A549 (cell line): ENCODE measurements around the gene ZNF407. TPM values are rescaled to one million over a fixed set of nuclear protein-coding genes. Genes with fewer than 3 reads are reported as not detected.

Source experiments
- ATAC-seq, 2 experiments: fragments of 200-7000 bp in 1 of 2; fragments of >200 bp in 1 of 2; cut with Nextera tagmentation in 1 of 2; cut with Tn5 transposase in 1 of 2; 3 replicates each; pipeline versions ENCODE4 v1.8.0 to v1.9.1; 2018 to 2020; ENCODE audit warnings: mild to moderate bottlenecking in 1 of 2, moderate library complexity in 1 of 2
- CTCF ChIA-PET: fragments of 300-600 bp; sonication (Branson Sonifier 250); formaldehyde crosslinking; extraction: SDS; loops from one replicate; lab custom pipeline; 2021; ENCODE audit warnings: antibody characterized with exemption, inconsistent platforms; lab: Yijun Ruan, JAX
- POLR2A ChIA-PET: fragments of 350-600 bp; formaldehyde crosslinking; extraction: SDS; loops from one replicate; lab custom pipeline; 2021; ENCODE audit warnings: antibody characterized with exemption, inconsistent platforms; lab: Yijun Ruan, JAX
- DNase-seq, 2 experiments: peaks; one replicate each; pipeline versions ENCODE4 v3.0.0 to v3.0.0-alpha.2; 2011 to 2016; ENCODE audit warnings: low read depth in 1 of 2, low spot score in 1 of 2
- FAIRE-seq: peaks from 2 replicates; lab custom pipeline; 2011; peaks lifted over from hg19 to GRCh38; lab: Jason Lieb, UNC
- H3K27ac ChIP-seq, 2 experiments: fragments of >200 bp; sonication (Bioruptor Twin); formaldehyde crosslinking; 3 replicates each; pipeline ENCODE4 v1.5.1; 2016 to 2017
- H3K4me1 ChIP-seq: fragments of >200 bp; sonication (Bioruptor Twin); formaldehyde crosslinking; 3 replicates; pipeline ENCODE4 v1.6.1; 2016
- H3K4me2 ChIP-seq: fragments of >200 bp; sonication (Bioruptor Twin); formaldehyde crosslinking; 3 replicates; pipeline ENCODE4 v1.6.1; 2016
- H3K4me3 ChIP-seq: fragments of >200 bp; sonication (Bioruptor Twin); formaldehyde crosslinking; 3 replicates; pipeline ENCODE4 v1.5.1; 2016
- H3K9me3 ChIP-seq: fragments of >200 bp; sonication (Bioruptor Twin); formaldehyde crosslinking; 3 replicates; pipeline ENCODE4 v1.6.1; 2016
- ATOH8 ChIP-seq: fragments of 250-450 bp; sonication (Bioruptor Pico); IDR thresholded peaks from 2 replicates; pipeline ENCODE4 v1.5.0; 2020; ENCODE audit warnings: low read depth, mild to moderate bottlenecking, moderate library complexity
- BHLHE40 ChIP-seq: IDR thresholded peaks from 2 replicates; pipeline ENCODE4 v1.6.1; 2012; ENCODE audit warnings: low read depth, low read length, inconsistent platforms
- CBX8 ChIP-seq: fragments of 200-600 bp; sonication (generic); IDR thresholded peaks from 2 replicates; pipeline ENCODE4 v1.6.1; 2016
- CEBPB ChIP-seq, 2 experiments: fragments of >200 bp in 1 of 2; sonication (Bioruptor Twin) in 1 of 2; formaldehyde crosslinking in 1 of 2; IDR thresholded peaks; 2 replicates each; pipeline ENCODE4 v1.6.1; 2012 to 2016
- CHD4 ChIP-seq: fragments of 200-600 bp; sonication (generic); IDR thresholded peaks from 2 replicates; pipeline ENCODE4 v1.6.1; 2016; ENCODE audit warnings: antibody characterized with exemption, mild to moderate bottlenecking, borderline replicate concordance
- CTCF ChIP-seq: fragments of >200 bp; sonication (Bioruptor Twin); formaldehyde crosslinking; IDR thresholded peaks from 3 replicates; pipeline ENCODE4 v1.5.1; 2016
- EHF ChIP-seq: fragments of 250-450 bp; sonication (Bioruptor Pico); IDR thresholded peaks from 2 replicates; pipeline ENCODE4 v1.5.0; 2020; ENCODE audit warnings: mild to moderate bottlenecking
- EHMT2 ChIP-seq: fragments of 200-600 bp; sonication (generic); IDR thresholded peaks from 2 replicates; pipeline ENCODE4 v1.6.1; 2016; ENCODE audit warnings: antibody characterized with exemption, low read depth, mild to moderate bottlenecking, moderate library complexity
- EP300 ChIP-seq, 2 experiments: fragments of >200 bp; sonication (Bioruptor Twin); formaldehyde crosslinking; IDR thresholded peaks; 2 replicates in 1 of 2; 3 replicates in 1 of 2; pipeline ENCODE4 v1.6.1; 2016 to 2017
- FOSB ChIP-seq: fragments of 250-450 bp; sonication (Bioruptor Pico); IDR thresholded peaks from 2 replicates; pipeline ENCODE4 v1.5.0; 2020; ENCODE audit warnings: mild to moderate bottlenecking, moderate library complexity
- FOXS1 ChIP-seq: fragments of 250-450 bp; sonication (Bioruptor Pico); IDR thresholded peaks from 2 replicates; pipeline ENCODE4 v1.5.0; 2020; ENCODE audit warnings: mild to moderate bottlenecking, moderate library complexity
- HDAC2 ChIP-seq: fragments of 200-600 bp; sonication (generic); IDR thresholded peaks from 2 replicates; pipeline ENCODE4 v1.6.1; 2016
- HOXB13 ChIP-seq: fragments of 250-450 bp; sonication (Bioruptor Pico); IDR thresholded peaks from 2 replicates; pipeline ENCODE4 v1.5.0; 2020; ENCODE audit warnings: low read depth, mild to moderate bottlenecking, moderate library complexity
- JUN ChIP-seq, 2 experiments: fragments of >200 bp; sonication (Bioruptor Twin); formaldehyde crosslinking; IDR thresholded peaks; 2 replicates in 1 of 2; 3 replicates in 1 of 2; pipeline ENCODE4 v1.6.1; 2016 to 2017
- KDM1A ChIP-seq: fragments of 200-600 bp; sonication (generic); IDR thresholded peaks from 2 replicates; pipeline ENCODE4 v1.6.1; 2016; ENCODE audit warnings: low read depth, mild to moderate bottlenecking
- KDM5A ChIP-seq: fragments of 200-600 bp; sonication (generic); IDR thresholded peaks from 2 replicates; pipeline ENCODE4 v1.6.1; 2016; ENCODE audit warnings: antibody characterized with exemption, mild to moderate bottlenecking
- MAX ChIP-seq: IDR thresholded peaks from 2 replicates; pipeline ENCODE4 v1.6.1; 2012
- MAZ ChIP-seq: fragments of 150-350 bp; IDR thresholded peaks from 2 replicates; pipeline ENCODE4 v1.6.1; 2014; ENCODE audit warnings: antibody characterized with exemption, low read depth, low read length, borderline replicate concordance
- MYC ChIP-seq: IDR thresholded peaks from 2 replicates; pipeline ENCODE4 v1.6.1; 2012; ENCODE audit warnings: mild to moderate bottlenecking, inconsistent platforms, low read length, improper control_type of control experiment, borderline replicate concordance
- NFE2L2 ChIP-seq: fragments of 150-350 bp; conservative IDR thresholded peaks from 2 replicates; pipeline ENCODE4 v1.6.1; 2014; ENCODE audit warnings: low read length
- NPAS2 ChIP-seq: fragments of 250-450 bp; sonication (Bioruptor Pico); IDR thresholded peaks from 2 replicates; pipeline ENCODE4 v1.8.0; 2022; ENCODE audit warnings: mild to moderate bottlenecking, moderate library complexity, borderline replicate concordance
- PHF8 ChIP-seq: fragments of 200-600 bp; sonication (generic); IDR thresholded peaks from 2 replicates; pipeline ENCODE4 v1.6.1; 2016; ENCODE audit warnings: low read depth, mild to moderate bottlenecking, antibody characterized with exemption, moderate library complexity, borderline replicate concordance
- SMC3 ChIP-seq: fragments of >200 bp; sonication (Bioruptor Twin); formaldehyde crosslinking; IDR thresholded peaks from 3 replicates; pipeline ENCODE4 v1.6.1; 2018; ENCODE audit warnings: inconsistent platforms
- ZC3H11A ChIP-seq: fragments of 450-650 bp; IDR thresholded peaks from 2 replicates; pipeline ENCODE4 v1.6.1; 2014; ENCODE audit warnings: antibody characterized with exemption, mild to moderate bottlenecking
- ZFP36 ChIP-seq: fragments of 450-650 bp; IDR thresholded peaks from 2 replicates; pipeline ENCODE4 v1.6.1; 2014; ENCODE audit warnings: borderline replicate concordance; ENCODE audit not compliant: partially characterized antibody
- ZNF302 ChIP-seq: fragments of 250-450 bp; sonication (Bioruptor Pico); IDR thresholded peaks from 2 replicates; pipeline ENCODE4 v1.9.0; 2021; ENCODE audit warnings: inconsistent platforms, mild to moderate bottlenecking, moderate library complexity
- WGBS: methylation state at CpG from one replicate; pipeline ENCODE4 v1.1.6; 2017; ENCODE audit errors: missing lambda C conversion rate; 5-methylcytosine and 5-hydroxymethylcytosine counted together
- polyA plus RNA-seq, 4 experiments: library from polyadenylated mRNA; depleted of rRNA in 3 of 4; stranded (reverse); fragments of >200 nt; fragmentation: RNase III in 1 of 4; extraction: RNeasy Plus Mini Kit Qiagen cat#74134 plus additional on column Dnase treatment in 1 of 4; gene quantifications; 2 replicates in 3 of 4; 3 replicates in 1 of 4; pipeline ENCODE4 v1.2.3, GENCODE V29; 2011 to 2017
- TF ChIP-seq, protein P1 (sequence below): fragments of 250-450 bp; sonication (Bioruptor Pico); IDR thresholded peaks from 2 replicates; pipeline ENCODE4 v1.5.0; 2021; ENCODE audit warnings: mild to moderate bottlenecking, moderate library complexity, borderline replicate concordance
- TF ChIP-seq, protein P2 (sequence below): fragments of >200 bp; sonication (Bioruptor Twin); formaldehyde crosslinking; IDR thresholded peaks from 2 replicates; pipeline ENCODE4 v1.6.1; 2016

Gene ZNF407
- polyA plus RNA-seq, 2 of the 4 experiments (the other 2 are of a cell fraction) = 2.5 to 3.0 TPM

DNA sequence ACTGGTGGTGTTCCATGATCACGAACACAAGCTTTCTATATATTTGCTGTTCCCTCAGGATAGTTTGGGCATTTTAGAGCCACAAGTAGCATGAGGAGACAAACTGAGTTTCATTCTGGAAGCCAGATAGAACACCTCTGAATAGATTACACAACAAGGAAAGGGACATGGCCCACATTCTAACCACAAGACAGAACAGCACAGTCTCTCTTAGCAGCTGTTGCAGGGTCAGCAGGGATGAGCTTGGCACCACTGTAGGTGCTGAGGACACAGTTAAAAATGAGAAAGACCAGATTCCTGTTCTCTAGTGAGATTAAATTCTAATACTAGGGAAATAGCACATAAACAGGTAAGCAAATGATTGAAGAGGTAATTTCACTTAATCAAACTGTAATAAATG lies 235.3 kb downstream of the ZNF407 start:
- Histone ChIP-seq H3K4me3 (no peak overlapping the region), H3K4me1 (0 out of 3 replicates have a peak, but pooled peaks cover 5% of the 10 kb centered on the region), H3K27ac (no peak overlapping the region), H3K9me3 (no peaks in the 10 kb centered on the region)
- ChIA-PET CTCF (interaction anchor here (0.6 kb wide), 1 partner anchor 530 kb away, joined by 3 read pairs; no protein-coding TSS in a partner anchor), POLR2A (no interaction called here)
- WGBS = 90% methylated on average over 1 of the region's 1 CpG
- DNase-seq (no peak), ATAC-seq (no peak)
- no peak for TF ChIP-seq ZNF302 (CRISPR knock-in tag)
- TF ChIP-seq, protein P1, sequence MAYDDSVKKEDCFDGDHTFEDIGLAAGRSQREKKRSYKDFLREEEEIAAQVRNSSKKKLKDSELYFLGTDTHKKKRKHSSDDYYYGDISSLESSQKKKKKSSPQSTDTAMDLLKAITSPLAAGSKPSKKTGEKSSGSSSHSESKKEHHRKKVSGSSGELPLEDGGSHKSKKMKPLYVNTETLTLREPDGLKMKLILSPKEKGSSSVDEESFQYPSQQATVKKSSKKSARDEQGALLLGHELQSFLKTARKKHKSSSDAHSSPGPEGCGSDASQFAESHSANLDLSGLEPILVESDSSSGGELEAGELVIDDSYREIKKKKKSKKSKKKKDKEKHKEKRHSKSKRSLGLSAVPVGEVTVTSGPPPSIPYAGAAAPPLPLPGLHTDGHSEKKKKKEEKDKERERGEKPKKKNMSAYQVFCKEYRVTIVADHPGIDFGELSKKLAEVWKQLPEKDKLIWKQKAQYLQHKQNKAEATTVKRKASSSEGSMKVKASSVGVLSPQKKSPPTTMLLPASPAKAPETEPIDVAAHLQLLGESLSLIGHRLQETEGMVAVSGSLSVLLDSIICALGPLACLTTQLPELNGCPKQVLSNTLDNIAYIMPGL (CRISPR knock-in tag) = no peak
- no peak for TF ChIP-seq KDM5A
- TF ChIP-seq MAZ = no peak
- no peak for TF ChIP-seq ATOH8
- no peak for TF ChIP-seq EHMT2
- TF ChIP-seq KDM1A = no peak
- no peak for TF ChIP-seq EHF (CRISPR knock-in tag)
- no peak for TF ChIP-seq ZFP36
- TF ChIP-seq HOXB13 (CRISPR knock-in tag) = no peak
- TF ChIP-seq EP300 (IDR thresholded peaks at IDR 0.05) = no peak
- TF ChIP-seq BHLHE40 = no peak
- no peak for TF ChIP-seq JUN (IDR thresholded peaks at IDR 0.05)
- no peak for TF ChIP-seq ZC3H11A
- no peak for TF ChIP-seq HDAC2
- no peak for TF ChIP-seq PHF8
- no peak for TF ChIP-seq MYC
- TF ChIP-seq CBX8 = no peak
- TF ChIP-seq, all 56 proteins: peak for 0
- no peak for FAIRE-seq
- H3K4me2 ChIP-seq = no peak overlapping the region

DNA sequence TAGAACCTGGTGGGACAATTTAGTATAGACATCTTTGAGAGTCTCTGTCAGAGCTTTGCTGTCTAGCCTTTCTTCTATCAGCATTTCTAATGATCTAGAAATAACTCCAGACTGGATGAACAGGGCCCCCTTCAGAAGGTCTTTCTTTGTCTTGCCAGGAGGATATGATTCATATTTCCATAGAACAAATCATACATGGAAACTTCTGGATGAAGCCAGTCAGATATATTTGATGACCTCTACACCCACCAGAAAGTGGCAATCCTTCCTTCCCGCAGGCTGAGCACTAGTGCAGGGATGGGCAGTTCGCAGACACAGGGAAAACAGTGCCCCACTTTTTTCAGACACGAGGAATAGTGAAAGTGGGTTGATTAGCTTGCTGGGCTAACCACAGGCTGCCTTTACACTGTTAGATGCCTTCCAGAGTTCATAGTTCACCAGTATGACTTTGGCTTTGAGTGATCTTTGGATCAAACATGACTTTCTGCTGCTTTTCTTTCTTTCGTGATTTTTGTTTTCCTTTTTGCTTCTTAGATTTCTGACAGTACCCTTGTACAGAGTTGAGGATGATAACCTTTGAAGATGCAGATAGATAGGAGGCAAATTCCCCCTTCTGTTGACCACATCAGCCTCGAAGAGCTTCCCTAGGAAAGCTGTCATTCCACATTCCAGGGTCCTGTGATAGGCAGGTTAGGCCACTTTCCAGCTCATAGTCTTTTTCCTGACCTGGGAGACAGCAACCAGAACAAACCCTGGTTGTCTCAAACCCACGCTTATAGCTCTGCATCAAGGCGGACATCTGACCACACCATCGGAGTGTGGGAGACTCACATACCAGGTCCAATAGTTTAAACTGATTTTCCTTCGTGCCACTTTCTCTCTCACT lies 237.0 kb downstream of the ZNF407 start:
- ATAC-seq (no peak), DNase-seq (no peak), FAIRE-seq (no peak)
- Histone ChIP-seq H3K4me3 (no peak overlapping the region), H3K4me2 (no peak overlapping the region), H3K27ac (no peak overlapping the region), H3K9me3 (no peaks in the 10 kb centered on the region), H3K4me1 (0 out of 3 replicates have a peak, but pooled peaks cover 5% of the 10 kb centered on the region)
- ChIA-PET CTCF (interaction anchor here (0.6 kb wide), 1 partner anchor 38 kb away, joined by 3 read pairs; no protein-coding TSS in a partner anchor), POLR2A (no interaction called here)
- 84% methylated on average over 7 of the region's 9 CpGs for WGBS
- no peak for TF ChIP-seq FOXS1 (CRISPR knock-in tag)
- no peak for TF ChIP-seq SMC3
- TF ChIP-seq MAZ = no peak
- no peak for TF ChIP-seq KDM5A
- TF ChIP-seq FOSB (CRISPR knock-in tag) = no peak
- no peak for TF ChIP-seq PHF8
- no peak for TF ChIP-seq MYC
- TF ChIP-seq CEBPB (IDR thresholded peaks at IDR 0.05) = no peak
- TF ChIP-seq MAX = no peak
- TF ChIP-seq NFE2L2 = no peak
- TF ChIP-seq CTCF = no peak
- TF ChIP-seq NPAS2 (CRISPR knock-in tag) = no peak
- no peak for TF ChIP-seq EHMT2
- TF ChIP-seq CHD4 = no peak
- TF ChIP-seq, protein P2, sequence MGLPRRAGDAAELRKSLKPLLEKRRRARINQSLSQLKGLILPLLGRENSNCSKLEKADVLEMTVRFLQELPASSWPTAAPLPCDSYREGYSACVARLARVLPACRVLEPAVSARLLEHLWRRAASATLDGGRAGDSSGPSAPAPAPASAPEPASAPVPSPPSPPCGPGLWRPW = no peak
